ENCODE measurements around the gene ACSL4.
"Not testable (repeated sequence)": the region's sequence is repeated elsewhere in the genome, so short reads cannot be mapped to it uniquely, and the experiment has no call there.

The ACSL4 gene

DNA sequence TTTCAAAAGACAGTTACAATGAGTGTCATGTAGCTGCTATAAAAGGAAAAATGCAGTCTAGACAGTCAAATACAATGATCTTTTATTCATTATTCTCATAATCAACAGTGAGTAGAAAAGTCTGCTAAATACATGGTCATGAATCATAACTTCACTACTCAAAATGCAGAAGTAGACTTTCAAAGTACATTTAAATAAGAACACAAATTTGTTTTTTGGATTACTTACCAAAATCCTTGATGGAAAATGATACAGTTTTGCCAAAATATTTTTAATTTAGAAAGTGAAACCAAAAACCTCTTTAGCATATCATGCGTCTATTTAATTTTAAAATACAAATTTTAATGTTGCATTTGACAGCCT, 4.9 kb downstream of the ACSL4 start:
- DNase-seq = no peak

DNA sequence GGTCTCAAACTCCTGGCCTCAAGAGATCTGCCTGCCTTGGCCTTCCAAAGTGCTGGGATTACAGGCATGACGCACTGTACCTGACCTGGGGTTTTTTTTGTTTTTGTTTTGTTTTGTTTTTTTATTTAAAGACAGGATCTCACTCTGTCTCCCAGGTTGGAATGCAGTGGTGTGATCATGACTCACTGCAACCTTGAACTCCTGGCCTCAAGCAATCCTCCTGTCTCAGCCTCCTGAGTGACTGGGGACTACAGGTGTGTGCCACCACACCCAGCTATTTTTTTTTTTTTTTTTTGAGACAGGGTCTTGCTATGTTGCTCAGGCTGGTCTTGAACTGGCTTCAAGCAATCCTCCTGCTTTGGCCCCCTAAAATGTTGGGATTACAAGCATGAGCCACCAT, 8.1 kb downstream of the ACSL4 start:
- not testable (repeated sequence) for DNase-seq

DNA sequence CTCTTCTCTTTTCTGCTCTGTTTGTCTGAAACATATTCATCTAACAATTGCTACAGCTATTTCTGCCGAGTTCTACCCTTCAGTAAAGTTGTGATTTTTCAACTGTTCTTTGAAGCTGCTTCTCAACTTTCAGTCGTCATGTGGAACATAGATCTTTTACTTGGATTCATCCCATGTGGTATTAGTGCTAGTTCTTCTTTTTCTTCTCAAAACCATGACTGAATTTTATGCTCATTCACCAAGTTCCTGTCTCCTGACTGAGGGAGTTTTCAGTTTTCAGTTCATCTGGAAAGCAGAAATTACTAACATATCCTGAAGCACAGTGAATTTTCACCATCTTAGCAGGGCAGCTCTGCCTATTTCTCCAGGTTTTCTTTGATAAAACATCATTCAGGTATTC, 12.1 kb downstream of the ACSL4 start:
- DNase-seq = no peak

DNA sequence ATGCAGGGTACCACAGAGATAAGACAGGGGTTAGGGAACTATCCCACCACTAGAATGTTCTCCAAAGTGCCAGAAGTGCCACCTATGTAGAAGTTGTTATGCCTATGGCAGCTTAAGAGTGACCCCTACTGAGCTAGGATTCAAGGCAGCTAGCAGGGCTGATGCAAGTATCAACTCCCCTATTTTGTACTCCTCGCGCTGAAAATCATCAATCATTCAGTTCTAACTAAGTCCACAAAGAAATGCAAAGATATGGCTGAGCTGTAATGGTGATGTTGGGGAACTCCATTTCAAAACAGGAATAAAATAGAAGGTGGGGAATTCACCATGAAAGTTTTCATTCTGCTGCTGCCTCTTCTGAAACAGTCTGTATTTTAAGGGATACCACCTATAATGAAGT, 13.8 kb downstream of the ACSL4 start:
- DNase-seq = no peak

DNA sequence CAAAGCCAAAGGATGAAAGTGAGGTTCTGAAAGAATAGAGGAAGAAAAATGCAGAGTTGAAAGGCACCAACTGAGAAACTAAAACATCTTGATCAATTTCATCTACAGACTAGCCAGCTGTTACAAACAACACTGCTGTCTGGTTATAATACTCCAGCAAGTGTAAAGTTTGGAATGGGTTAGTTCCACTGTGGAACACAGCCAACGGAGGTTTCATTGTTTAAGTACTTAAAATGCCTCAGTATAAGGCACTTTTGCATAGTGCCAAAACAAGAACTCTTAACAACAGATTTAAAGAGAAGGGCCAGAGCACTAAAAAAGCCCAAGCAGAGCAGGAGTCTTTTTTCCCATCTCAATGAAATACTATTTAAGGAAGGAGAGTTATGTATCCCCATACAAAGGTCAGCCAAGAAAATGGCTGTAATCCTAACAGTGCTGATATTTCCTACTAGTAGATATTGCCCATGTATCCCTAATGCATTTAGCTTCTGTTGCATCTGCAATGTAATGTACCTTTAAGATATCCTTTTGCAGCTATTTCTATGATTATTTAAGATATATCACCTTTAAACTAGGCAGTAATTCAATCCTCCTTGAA, 16.5 kb downstream of the ACSL4 start:
- no peak for DNase-seq

DNA sequence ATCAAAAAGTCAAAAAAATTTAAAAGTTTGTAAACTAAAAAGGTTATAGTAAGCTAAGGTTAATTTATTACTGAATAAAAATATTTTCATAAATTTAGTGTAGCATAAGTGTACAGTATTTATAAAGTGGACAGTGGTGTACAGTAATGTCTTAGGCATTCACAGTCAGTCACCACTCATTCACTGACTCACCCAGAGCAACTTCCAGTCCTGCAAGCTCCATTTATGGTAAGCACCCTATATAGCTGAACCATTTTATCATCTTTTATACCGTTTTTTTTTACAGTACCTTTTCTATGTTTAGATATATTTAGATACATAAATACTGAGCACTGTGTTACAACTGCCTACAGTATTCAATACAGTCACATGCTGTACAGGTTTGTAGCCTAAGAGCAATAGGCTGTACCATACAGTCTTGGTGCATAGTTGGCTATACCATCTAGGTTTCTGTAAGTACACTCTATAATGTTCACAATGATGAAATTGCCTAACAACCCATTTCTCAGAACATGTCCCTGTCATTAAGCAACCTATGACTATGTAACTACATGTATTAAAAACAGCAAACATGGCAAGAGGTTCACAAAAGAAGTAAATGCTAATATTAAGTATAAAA, 18.6 kb downstream of the ACSL4 start:
- DNase-seq = no peak

DNA sequence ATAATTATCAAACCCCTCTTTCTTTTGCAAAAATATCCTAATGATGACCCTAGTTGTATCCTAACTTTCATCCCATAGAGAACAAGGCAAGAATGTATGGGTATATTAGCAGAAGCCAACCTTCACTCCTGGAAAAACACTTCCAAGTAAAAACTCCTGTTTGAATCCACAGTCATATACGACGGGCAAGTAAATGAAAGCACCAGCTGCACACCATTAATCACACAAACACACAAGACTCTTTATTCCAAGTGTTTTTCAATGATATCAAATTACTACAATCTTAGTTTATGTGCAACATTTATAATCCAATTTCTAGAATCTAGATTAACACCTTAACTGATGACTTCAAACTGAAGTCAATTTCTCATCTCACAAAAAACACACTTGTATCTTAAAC, 22.9 kb downstream of the ACSL4 start:
- no peak for DNase-seq

DNA sequence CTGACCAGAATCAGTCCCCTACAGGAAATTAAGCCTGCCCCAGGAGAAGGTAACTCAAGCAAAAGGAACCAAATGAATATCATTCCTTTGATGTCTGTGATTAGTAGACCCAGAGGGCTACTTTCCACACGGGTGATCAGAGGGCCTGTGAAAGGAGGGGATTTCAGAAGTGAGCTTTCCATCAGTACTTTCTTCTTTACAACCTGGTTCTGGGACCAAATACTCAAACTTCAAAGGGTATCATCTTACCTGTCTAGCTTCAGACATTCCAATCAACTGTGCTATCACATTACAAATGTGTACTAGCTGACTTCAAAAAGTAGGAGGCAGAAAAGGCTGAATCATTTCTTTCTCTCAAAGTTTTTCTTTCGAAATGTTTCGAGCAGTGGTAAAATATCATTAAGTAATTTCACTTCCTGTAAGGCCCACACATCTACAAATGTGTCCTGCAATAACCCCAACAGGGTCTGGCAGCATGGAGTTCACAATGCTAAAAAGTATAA, 23.9 kb downstream of the ACSL4 start:
- DNase-seq = no peak

DNA sequence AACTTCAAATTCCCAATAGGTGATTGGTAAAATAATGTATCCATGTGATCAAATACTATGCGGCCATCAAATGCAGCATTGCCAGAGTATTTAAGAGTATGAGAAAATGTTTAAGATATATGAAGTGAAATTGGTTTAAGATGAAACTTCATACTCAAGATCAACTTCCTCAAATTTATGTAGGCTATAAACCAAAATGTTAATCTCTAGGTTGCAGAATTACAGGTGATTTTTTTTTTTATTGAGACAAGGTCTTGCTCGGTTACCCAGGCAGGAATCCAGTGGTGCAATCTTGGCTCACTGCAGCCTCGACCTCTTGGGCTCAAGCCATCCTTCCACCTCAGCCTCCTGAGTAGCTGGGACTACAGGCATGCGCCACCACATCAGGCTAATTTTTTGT, 25.3 kb downstream of the ACSL4 start:
- DNase-seq = no peak

DNA sequence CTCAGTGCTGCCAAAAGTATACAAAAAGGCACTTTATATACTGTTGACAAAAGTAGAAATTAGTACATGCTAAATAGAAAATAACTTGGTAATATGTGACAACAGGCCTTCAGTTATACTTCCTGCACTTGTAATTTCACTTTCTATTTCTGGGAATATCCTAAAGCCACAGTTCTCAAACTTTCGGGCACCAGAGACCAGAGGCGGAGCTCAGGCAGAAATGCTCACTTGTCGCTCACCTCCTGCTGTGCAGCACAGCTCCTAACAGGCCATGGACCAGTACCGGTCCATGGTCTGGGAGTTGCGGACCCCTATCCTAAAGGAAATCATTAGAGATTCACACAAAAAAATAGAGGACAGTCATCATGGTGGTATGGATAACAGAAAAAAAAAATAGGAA, 25.7 kb downstream of the ACSL4 start:
- no peak for DNase-seq

DNA sequence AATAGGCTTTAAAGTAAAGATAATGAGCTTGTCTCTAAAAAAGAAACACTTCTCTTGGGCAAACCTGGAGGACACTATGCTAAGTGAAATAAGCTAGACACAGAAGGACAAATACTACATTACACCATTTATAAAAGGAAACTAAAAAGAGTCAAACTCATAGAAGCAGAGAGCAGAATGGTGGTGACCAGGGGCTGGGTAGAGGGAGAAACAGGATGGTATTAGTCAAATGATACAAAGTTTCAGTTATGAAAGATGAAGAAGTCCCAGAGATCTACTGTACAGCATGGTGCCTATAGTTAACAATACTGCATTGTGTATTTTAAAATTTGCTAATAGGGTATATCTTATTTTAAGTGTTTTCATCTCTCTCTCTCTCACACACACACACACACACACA, 28.5 kb downstream of the ACSL4 start:
- DNase-seq = no peak

DNA sequence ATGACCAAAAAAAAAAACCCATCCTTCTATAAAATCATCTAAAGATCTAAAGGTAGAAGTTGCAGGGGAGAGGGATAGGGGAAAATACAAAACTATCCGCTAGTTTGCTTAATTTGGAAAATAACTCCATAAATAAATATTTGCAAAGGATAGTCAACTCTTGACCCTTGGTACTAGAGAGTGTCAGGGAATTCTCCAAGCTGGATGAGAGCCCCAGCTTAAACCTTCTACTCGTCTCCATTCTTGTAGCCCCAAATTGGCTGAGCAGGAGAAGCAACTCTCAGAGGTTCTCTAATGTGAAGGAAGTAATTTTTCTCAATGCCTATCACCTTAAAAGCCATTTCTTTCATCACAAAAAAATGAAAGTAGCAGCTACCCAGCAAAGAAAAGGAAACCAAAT, 35.2 kb downstream of the ACSL4 start:
- DNase-seq = no peak

DNA sequence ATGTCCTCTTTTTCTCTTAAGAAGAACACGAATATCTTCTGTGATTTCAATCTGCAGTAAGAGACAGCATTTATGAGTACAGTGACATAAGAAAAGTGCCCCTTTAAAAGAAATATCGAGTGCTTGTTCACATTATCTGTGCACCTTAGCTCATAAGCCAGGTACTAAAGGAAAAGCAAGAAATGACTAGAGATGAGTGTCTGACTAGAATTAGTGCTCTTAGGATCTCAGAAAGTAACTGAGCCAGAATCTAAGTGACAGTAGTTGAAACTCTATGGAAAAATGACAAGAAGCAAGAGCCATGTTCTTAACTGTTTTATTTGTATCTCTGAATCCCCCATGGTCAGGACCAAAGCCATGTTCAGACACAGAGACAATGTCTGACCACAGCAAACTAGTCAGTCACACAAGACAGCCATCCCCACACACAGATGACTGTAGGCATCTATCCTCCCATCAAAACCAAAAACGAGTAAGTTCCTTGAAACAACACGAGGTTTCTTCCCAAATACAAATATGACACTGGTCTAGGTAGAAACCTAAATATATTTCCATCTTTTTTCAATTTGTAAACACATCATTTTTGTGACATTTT, 36.8 kb downstream of the ACSL4 start:
- no peak for DNase-seq

DNA sequence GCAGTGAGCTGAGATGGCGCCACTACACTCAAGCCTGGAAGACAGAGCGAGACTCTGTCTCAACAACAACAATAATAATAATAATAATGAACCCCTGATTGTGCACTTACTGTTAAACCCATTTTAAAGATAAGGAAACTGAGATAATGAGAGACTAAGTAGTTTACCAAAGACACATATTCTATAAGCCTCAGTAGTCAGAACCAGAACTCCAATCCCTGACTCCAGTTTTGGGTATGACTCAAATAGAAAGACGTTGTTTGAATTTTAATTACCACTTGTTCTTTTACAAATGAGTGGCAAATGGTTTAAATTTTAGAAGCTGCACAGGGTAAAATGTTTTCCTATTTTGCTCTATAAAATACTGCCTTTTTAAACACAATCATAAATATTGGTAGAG, 37.4 kb downstream of the ACSL4 start:
- no peak for DNase-seq

DNA sequence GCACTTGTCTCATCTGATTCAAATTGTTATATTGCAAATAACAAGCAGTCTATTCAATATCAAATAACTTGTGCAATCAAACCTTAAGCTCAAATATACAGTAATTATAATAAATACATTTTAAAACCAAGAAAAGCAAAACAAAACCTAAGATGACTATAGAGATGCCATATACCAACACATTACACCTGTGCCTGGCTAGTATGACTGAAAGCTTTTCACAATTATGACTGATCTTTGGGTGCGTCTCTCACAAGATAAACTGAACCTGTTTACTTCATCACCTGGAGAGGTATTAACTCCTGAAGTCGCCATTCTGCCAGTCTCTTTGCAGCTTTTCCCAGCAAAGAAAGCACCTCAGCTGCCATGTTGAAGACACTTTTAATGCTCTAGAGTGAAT, 41.3 kb downstream of the ACSL4 start:
- DNase-seq = no peak

DNA sequence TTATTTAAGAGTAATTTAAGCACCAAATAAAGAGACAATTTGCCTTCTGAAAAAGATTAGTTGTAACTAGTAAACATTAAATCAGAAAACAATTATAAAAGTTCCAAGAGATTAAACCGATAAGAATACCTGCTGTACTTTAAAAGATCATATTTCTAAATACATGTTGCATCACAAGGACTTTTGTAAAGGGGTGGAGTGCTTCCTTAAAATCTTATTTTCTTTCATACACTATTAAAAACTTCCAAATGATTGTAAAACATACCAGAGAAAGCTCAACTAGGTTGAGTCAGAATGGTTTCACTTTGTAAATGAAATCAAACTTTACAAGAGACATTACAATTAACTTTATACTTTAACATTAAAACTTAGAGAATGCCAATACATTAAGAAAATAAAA, 41.8 kb downstream of the ACSL4 start:
- DNase-seq = no peak

DNA sequence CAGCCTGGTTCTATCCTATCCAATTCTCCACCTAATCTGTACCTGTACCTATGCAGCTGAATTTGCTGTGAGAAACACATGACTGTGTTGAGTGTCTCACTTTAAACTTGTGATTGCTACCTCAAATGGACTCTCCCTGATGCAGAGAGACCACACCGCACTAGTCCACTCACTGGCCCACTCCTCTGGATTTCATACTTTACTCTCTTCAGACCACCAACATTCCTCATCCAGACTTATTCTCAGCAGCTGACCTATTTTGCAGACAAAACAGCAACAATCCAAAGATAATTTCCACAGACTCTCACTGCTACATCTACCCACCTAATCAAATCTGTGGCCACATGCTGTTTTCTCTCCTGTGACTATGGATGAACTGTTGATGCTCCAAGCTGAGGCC, 45.2 kb downstream of the ACSL4 start:
- DNase-seq = no peak

DNA sequence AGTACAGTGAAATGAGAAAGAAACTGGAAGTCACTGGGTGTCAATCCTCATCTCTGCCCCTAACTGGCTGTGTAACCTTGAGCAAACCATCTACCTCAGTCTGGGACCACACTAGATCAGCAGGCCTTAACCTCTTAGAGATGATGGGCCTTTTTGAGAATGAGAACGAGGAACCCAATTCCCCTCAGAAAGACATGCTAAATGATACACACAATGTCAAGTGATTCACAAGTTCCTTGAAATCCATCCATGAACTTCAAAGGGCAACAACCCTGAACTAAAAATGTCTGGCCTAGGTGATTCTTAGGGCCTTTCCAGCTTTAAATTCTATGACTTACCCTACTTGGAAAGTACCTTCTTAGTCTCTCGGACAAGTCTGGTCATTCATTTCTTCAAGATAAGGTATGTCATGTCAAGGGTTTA, 47.4 kb downstream of the ACSL4 start:
- no peak for DNase-seq

DNA sequence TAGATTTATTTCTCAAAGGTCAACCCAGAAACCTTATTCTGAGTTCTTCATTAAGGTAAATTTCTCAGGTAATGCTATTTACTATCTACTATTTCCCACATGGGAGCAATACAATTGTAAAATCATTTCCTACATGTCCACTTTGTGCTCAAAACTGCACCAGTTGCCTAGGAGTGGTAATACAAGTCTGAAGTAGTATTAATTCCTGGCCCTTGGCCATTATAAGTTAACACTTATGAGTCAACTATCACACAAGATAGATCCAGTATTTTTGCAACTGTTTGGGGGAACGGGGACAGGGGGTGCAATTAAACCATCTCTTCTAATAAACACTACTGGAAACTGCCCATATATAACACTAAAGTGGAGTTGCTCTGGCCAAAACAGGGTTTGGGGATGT, 48.9 kb downstream of the ACSL4 start:
- no peak for DNase-seq

DNA sequence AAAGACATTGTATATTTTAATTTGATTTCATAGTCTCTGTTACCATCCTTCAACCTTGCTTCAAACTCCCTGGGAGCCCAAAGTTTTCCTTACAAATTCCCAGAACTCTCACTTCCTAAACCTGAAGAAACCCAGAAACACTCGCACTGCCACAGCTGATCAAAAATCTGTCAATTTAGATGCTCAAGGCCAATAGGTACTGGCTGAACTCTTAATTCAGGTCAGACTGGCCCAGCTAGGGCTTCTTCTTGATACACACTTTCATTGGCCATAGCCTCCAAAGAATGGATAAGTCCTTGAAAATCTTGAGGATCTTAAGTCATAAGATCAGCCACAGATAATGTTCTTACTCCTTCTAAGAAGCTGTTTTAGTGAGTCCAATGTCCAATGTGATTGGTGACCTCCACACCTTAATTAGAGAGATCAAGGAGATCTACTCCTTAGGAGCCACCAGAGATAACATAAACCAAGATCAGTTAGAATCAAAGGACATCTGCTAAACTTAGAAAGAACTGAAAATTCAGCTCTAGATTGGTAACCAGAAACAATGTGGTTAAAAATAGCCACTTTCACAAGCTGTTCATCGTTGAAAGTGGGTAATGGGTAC, 51.5 kb downstream of the ACSL4 start:
- DNase-seq = no peak

DNA sequence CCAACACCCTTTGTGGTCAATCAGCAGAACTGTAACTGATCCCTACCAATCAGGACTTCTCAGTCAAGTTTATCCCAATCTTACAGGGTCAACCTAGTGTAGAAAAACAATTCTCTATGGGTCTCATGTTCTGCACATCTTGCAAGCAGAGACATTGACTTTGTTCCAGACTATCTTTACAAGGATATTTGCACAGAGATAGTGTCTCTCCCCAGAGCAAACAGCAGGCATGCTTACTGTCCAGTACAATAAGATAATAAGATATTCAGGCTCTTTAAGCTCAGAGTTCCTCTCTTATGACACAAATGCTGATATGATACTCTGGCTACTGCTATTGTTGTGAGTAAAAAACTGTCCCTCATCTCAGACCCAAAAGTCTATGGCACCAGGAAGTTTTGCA, 53.2 kb downstream of the ACSL4 start:
- no peak for DNase-seq

DNA sequence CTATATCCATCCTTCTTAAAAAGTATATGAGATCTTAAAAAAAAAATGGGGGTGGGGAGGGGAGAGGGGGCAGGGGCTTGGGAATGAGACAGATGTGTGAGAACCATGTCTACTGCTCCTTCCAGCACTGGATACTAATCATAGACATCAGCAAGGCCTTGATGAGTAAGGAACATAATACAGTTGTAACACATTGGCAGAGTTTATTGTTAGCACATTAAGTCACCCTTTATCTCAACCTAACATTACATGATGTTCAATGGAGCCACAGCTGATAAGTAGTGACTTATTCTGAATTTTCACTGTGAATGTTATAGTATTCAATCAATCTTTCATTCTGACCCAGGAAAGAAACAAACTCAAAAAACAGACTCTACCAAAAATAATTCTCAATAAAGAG, 60.8 kb downstream of the ACSL4 start:
- DNase-seq = no peak

DNA sequence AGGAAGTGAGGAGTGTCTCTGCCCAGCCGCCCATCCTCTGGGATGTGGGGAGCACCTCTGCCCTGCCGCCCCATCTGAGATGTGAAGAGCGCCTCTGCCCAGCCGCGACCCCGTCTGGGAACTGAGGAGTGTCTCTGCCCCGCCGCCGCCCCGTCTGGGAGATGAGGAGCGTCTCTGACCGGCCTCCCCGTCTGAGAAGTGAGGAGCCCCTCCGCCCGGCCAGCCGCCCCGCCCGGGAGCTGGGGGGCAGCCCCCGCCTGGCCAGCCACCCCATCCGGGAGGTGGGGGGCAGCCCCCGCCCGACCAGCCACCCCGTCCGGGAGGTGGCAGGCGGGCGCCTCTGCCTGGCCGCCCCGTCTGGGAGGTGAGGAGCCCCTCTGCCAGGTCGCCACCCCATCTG, 61.9 kb downstream of the ACSL4 start:
- not testable (repeated sequence) for DNase-seq

DNA sequence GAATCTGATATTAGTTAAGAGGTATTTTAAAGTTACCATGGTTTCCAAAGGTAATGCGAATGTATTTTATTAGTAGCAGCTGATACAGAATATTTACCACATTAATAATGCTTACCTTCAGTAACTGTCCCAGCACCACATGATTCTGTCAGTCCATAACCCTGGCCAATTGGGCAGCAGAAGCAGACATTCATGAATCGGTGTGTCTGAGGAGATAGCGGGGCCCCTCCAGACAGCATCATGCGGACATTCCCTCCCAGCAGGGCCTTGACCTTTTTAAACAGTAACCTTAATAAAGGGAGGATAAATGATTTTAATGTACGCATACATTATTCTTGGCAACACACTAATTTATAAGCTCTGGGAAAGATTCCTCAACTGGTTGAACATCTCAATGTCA, 65.1 kb downstream of the ACSL4 start:
- no peak for DNase-seq
